NCI-H2196 (cell line): ENCODE results near the gene RPGR.

Experiments
- DNase-seq: peaks from one replicate; lab custom pipeline; 2025; ENCODE audit not compliant: unreplicated experiment; lab: John Stamatoyannopoulos, UW

The RPGR gene

DNA sequence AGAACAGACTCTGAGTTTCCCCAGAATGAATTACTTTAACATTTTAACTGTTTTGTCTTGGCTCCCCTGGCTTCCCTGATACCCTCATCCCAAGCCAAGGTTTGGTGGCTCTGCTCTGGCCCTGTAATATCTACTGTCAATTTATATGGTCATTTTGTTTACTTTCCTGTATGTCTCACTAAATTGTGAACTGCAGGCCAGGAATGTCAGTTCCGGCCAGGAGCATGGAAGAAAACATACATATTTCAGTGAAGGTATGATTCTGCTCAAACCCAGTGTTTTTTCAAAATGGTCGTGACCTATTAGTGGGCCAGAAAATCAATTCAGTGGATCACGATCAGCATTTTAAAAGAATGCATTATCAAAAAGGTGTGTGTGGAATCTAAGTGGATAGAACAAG lies 1.2 kb downstream of the RPGR start:
- DNase-seq: no peak

DNA sequence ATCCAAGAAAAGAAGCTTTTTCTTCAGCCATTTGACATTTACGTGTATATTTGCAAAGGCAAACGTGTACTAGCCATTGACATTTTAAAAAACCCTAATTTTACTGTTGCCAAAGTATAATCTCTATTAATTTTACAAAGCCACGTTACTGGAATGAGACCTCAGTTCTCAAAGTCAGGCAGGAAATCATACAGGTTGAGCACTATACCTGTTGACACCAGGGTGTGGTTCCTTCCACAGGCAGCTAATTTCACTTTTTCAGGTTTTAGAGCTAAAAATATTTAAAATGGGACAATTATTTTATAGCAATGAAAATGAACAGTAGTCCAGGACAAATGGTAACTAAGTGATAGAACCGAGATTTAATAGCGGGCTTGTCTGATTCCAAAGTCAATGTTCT lies 6.5 kb downstream of the RPGR start:
- DNase-seq: no peak

DNA sequence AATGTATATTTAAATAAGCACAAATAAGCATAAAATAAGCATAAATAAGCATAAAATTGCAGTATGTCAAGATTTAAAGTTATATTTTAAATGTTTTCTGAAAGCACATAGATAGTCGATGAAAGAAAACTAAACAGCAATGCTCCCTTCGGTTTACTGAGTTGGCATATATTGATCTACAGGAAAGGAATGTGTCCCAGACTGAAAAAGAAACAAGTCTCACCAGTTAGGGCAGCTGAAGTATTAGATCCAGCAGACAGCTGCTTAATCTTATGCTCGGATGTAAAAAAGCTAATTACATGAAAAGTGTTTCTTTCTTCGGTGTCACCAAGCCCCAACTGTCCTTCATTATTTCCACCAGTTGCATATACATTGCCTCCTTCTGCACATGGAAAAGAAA lies 8.7 kb downstream of the RPGR start:
- no peak for DNase-seq

DNA sequence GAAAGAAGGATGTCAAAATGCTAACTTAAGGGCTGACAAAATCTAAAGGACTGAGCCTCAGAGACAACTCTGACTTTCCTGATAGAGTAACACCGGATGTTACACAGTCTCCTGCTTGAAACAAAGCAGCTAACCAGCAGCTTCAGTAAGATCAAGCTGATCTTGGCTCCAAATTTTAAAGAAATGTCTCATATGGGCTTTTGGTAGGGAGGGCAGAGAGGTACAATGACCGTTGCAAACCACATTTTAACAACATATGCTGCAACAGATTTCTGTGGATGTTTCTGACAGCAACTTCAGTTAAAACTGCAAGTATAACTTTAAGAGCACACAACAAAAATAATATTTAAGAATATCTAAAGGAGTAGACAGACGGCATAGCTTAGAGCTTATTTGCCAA lies 9.1 kb downstream of the RPGR start:
- no peak for DNase-seq

DNA sequence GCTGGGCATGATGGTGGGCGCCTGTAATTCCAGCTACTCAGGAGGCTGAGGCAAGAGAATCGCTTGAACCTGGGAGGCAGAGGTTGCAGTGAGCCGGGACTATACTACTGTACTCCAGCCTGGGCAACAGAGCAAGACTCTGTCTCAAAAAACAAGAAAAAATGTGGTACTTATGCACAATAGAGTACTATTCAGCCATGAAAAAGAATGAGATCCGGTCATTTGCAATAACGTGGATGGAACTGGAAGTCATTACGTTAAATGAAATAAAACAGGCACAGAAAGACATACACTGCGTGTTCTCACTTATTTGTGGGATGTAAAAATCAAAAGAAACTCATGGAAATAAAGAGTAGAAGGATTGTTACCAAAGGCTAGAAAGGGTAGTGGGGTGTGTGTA lies 12.1 kb downstream of the RPGR start:
- DNase-seq: no peak

DNA sequence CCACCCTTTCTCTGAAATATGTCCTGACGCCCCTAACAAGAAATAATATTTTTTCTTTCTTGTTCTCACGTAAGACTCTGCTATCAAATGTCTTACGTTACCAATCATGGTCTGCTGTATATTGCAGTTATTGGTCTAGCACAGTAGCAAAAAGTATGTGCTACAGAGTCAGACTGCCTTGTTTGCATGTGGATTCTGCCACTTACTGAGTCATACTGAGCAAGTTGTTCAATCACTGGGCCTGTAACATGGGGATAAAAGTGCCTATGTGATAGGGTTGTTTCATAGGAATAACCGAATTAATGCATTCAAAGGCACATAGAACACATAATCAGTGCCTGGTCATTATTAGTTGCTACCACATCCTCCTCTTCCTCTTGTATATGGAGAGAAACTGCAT lies 14.1 kb downstream of the RPGR start:
- no peak for DNase-seq

DNA sequence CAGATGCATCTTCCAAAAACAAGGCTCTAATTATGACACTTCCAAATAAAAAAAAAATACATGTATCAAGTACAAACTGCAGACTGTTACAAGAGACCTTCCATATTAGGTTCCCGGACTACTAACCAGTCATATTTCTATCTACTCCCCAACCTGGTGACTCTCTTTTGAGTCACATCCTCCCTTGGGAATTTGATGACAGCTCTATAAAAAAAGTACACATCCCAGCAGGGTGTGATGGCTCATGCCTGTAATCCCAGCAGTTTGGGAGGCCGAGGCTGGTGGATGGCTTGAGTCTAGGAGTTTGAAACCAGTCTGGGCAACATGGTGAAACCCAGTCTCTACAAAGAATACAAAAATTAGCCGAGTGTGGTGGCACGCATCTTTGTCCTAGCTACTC lies 14.9 kb downstream of the RPGR start:
- no peak for DNase-seq

DNA sequence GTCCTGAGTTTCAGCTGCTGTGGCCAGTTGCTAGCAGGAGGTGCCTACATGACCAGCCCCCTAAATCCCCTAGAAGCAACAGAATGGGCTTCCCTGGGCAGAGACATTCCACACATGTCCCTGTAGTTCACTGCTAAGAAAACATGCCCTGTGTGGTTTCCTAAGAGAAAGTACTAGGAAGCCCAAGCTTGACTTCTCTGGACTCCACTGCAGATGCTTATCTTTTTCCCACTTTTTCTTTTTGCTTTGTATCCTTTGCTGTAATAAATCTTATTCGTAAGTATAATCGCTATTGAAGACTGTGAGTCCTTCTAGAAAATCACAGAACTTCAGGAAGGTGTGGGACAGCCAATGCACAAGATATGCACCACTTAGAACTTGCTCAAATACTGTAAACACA lies 15.6 kb downstream of the RPGR start:
- DNase-seq: no peak

DNA sequence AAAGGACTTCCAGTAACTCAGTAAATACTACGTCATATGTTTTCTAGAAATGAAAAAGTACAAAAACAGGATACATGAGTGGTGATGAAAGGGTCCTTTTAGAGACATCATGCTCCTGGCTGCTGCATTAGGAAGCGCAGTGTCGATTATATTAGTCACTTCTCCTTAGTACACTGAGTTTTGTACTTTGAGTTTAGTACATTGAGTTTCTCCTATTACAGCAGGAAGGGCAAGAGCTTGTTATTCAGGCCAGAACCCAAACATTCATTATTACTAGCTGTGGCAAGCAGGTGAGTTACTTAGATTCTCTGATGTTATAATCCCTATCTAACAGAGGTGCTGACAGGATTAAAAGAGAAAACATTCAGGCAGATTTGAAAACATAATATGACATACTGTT lies 21.3 kb downstream of the RPGR start:
- no peak for DNase-seq

DNA sequence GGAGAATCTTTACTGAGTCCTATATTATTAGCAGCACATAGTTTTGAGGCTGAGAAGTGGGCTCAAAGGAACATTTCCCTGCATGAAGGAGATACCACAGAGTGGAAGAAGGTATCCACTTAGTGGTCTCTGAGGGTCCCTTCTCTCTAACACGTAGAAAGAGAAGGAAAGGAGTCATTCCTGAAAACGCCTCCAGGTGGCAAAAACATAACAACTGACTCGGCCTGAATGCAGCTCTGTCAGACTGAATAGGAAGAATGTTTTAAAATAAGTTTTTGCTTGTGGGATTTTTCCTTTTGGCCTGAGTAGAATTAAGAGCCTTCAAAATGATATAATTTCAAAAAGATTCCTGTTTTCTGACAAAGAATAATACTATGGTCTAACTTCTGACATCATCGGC lies 23.3 kb downstream of the RPGR start:
- no peak for DNase-seq

DNA sequence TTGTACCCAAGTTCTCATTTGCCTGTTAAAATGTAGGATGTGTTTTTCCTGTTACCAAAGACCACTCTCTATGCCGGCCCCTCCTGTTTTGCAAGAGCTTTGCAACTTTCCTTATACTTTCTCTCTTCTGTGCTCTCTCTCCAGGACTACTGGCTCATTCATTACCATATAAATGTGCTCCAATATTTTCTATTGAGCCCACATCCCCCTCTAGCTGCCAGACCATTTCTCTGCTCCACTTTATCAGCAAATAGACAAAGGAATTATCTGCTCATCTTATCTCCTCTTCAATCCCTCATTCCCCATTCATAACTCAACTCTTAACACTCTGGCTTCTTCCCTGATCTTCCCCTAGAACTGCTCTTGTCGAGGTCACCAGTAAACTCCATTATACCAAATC lies 33.6 kb downstream of the RPGR start:
- no peak for DNase-seq

DNA sequence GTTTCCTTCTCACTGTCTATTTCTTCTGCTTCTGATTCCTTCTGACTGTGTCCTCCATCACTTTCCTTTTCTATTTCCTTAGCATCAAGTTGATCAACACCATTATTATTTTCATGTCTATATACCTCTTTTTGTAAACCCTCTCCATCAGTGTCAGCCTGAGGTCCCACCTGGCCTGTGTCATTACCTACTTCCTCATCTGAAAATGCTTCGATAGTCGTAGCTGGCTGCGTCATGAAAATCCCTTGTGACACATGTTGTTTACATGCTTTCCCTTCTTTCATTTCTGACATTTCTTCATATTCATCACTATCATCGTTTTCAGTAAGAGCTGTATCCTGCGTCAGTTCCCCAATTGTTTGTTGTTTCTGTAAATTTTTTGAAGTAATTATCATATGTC lies 39.6 kb downstream of the RPGR start:
- no peak for DNase-seq

DNA sequence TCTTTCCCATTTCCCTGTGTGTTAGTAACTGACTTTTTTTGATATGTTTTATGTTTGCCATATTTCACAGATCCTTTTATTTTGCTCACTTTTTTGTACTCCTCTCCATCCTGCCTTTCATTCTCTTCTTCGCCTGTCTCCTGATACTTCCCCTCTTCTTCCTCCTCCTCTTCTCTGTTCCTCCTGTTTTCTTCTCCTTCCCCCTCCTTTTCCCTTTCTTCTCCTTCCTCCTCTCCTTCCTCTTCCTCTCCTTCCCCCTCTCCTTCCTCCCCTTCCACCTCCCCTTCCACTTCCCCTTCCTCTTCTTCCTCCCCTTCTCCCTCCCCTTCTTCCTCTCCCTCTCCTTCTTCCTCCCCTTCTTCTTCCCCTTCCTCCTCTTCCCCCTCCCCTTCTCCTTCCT lies 41.7 kb downstream of the RPGR start:
- no peak for DNase-seq

DNA sequence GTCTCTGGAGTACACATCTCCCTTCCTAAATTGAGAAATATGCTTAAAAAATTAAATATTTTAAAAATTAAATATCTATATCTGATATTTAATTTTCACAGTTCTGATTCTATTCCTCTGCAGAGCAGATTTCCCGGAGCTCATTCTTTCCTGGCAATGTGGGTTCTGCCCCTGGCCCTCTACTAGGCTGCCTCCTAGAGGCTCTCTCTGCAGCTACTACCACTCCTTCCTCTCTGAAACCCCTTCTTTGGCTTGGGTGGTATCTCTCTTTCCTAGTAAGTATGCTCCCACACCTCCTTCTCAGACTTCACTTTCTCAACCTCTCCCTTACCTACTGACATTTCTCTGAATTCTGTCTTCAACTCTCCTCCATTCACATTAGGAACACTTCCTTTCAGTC lies 45.3 kb downstream of the RPGR start:
- no peak for DNase-seq

DNA sequence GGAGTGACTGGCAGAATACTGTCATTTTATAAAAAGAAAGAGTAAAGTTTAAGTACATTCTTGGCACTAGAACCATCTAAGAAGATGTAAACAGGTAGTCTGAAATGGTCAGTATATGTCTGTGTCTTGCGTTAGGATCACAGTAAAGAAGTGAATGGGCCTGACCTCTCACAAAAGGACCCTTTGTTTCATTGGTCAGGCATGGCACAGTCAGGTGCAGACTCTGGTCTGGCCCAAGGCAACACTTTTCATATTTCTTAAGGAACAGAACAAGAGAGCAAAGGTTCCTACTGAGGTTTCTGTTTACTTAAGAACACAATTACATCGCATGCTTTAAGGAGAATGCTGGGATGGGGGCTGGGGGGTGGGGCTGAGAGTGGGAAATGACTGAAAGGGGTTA lies 48.1 kb downstream of the RPGR start:
- no peak for DNase-seq

DNA sequence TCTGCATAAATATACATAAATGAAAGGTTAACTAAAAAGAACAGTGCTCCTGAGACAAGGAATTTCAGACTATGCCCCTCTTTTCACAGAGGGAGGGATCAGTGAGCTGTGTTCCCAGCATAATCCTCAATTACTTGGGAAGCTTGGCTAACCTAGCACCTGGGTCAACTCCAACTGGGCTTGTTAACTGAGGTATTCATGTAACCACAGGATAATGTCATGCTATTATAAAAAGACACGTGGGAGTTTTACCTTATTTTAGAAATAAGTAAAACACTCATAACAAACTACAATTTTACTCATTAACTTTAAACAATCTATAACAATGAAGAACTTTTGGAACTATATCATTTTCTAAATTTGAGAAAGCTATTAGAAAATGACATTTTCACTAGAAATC lies 48.6 kb downstream of the RPGR start:
- DNase-seq: no peak

DNA sequence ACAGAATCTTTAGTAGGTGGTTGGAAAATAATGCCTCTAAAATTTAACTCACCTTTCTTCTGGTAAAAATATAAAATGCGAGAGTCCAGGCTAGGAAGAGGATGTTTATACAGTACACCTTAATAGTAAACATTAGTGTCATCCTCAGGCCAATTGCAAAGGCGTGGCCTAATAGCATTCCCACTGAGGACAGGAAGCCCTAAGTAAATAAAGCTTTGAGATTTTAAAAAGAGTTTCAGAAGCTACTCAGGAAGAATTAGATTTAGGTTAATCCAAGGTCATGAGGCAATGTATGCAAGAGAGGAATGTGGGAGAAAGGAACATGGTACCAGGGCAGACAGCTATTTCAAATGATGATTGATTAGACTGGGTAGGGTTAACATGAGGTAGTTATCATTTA lies 49.5 kb downstream of the RPGR start:
- no peak for DNase-seq

DNA sequence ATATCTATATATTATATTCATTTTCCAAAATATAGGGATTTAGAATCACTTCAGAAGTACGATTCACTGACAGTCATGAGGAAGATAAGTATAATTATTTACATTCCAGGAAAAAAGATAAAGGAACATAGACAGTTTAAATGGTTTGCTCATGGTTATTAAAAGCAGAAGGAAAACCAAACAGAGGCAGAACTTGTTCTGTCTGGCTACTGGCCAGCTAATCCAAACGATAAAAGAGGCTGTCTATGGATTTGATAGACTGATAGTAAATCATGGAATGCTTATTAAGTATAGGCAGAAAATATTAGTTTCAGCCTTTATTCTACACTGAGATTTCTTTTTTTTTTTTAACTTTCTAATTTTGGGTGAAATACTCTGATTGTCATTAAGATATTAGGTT lies 50.2 kb downstream of the RPGR start:
- DNase-seq: no peak

DNA sequence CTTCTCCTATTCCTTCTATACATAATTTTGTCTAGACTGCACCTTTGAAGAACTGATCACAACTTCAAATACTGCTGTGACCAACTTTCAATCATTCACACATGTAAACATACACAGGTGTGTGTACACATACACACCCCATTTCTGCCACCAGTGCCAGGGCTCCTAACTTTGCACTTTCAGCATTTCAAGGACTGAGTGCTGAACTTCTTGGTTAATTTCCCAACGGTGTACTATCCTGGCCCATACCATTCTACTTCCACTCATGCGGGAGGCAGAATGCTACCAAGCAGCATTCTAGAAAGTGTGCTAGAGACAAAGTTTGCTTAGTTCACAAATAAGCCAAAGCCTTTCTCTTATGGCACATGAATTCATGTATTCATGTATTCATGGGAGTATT lies 51.2 kb downstream of the RPGR start:
- DNase-seq: no peak

DNA sequence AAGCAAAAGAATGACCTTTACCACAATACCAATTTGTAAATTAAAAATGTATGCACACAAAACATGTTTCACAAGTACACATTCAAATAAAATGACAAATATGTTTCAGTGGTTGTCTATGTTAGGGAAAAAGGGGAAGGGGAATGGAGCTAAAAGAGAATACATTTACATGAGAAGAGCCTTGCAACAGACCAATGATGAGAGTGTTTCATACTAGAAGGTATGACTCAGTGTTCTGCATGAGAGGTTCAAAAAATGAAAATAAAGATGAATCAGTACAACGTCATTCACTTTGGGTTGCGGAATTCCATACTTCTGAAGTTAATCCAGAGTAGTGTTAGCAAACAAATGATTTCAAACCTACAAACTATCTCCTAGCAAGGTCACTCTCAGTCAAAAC lies 51.7 kb downstream of the RPGR start:
- no peak for DNase-seq

DNA sequence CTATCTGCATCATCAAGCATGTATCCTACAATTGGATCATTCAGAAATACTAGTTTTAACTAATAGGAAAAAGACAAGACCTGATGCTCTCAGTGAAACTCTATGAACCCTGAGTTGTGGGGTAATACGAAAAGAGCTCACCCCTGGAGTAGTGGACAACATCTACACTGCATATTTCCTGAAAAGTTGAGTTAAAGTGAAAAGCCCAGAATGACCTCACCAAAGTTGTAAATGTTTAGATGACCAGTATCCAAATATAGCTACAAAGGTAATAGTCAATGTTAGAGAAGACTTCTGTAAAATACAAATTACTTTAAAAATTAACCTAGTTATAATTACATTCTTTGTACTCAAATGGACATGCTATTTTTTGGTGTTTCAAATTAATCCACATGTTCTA lies 53.9 kb downstream of the RPGR start:
- no peak for DNase-seq

DNA sequence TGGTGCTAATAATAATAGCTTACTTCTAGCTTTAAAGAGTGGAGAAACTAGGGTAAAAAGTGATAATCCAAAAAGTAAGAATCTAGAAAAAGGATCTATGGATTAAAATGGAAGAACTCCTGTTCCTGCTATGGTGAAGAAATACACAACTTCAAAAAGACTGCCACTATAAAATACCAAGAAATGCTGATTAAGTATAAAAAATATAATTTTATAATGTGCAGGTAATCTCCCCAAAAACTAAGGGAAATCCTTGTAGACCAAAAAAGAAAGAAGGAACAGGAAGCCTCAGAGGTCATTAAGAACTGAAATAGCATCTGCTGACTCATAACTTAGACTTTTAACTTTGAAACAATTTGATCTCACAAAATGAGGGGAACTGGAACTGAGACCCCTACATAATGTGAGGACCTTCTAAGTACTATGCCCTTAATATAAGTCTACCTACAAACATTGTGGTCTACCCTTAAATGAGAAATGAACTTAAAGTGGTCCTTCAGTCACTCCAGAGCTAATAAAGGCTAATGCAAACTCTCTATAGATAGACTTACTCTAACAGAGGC lies 56.1 kb downstream of the RPGR start:
- no peak for DNase-seq

DNA sequence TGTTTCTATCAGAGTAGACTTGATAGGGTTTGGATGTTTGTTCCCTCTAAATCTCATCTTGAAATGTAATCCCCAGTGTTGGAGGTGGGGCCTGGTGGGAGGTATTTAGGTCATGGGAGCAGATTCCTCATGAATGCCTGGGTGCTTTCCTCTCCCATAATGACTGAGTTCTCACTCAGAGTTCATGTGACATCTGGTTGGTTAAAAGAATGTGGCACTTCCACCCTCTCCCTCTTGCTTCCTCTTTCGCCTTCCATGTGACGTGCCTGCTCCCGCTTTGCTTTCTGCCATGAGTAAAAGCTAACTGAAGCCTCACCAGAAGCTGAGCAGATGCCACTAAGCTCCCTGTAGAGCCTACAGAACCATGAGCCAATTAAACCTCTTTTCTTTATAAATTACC lies 59.3 kb downstream of the RPGR start:
- DNase-seq: no peak
